Loucy (cell line): ENCODE results near the gene FLRT3.

Experiments
- EZH2phosphoT487 ChIP-seq: fragments of 200-600 bp; IDR thresholded peaks from 2 replicates; pipeline ENCODE4 v1.6.1; 2018; ENCODE audit warnings: antibody characterized with exemption, mild to moderate bottlenecking, moderate library complexity, borderline replicate concordance
- TF ChIP-seq, protein P1 (sequence below): fragments of 200-600 bp; sonication (generic); conservative IDR thresholded peaks from 2 replicates; pipeline ENCODE4 v1.5.1; 2014; ENCODE audit warnings: mild to moderate bottlenecking, antibody characterized with exemption, low read length

GRCh38 chr20:14355791-14356190 is 18.4 kb upstream of the FLRT3 start:
- TF ChIP-seq, protein P1, sequence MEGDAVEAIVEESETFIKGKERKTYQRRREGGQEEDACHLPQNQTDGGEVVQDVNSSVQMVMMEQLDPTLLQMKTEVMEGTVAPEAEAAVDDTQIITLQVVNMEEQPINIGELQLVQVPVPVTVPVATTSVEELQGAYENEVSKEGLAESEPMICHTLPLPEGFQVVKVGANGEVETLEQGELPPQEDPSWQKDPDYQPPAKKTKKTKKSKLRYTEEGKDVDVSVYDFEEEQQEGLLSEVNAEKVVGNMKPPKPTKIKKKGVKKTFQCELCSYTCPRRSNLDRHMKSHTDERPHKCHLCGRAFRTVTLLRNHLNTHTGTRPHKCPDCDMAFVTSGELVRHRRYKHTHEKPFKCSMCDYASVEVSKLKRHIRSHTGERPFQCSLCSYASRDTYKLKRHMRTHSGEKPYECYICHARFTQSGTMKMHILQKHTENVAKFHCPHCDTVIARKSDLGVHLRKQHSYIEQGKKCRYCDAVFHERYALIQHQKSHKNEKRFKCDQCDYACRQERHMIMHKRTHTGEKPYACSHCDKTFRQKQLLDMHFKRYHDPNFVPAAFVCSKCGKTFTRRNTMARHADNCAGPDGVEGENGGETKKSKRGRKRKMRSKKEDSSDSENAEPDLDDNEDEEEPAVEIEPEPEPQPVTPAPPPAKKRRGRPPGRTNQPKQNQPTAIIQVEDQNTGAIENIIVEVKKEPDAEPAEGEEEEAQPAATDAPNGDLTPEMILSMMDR, result no peak
- no peak for TF ChIP-seq EZH2phosphoT487
